GM21390 (cell line): ENCODE data around the gene R3HDML.
"Not testable (repeated sequence)": the region's sequence is repeated elsewhere in the genome, so short reads cannot be mapped to it uniquely, and the experiment has no call there.

Experiments used
- ATAC-seq: cut with Tn5 transposase; IDR thresholded peaks from one replicate; pipeline ENCODE4 v1.9.1; 2021; ENCODE audit not compliant: unreplicated experiment

Gene R3HDML

DNA sequence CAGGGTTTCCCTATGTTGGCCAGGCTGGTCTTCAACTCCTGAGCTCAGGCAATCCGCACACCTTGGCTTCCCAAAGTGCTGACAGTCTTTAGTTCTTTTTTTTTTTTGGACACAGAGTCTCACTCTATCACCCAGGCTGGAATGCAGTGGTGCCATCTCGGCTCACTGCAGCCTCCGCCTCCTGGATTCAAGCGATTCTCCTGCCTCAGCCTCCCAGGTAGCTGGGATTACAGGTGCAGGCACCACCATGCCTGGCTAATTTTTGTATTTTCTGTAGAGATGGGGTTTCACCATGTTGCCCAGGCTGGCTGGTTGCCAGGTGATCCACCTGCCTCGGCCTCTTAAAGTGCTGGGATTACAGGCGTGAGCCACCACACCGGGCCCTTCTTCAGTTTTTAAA, 9.1 kb upstream of the R3HDML start:
- not testable (repeated sequence) for ATAC-seq

- no peak for ATAC-seq
Observed at GRCh38 chr20:44328428-44328827, 8.4 kb upstream of the R3HDML start.

GRCh38 chr20:44331201-44331600, 5.6 kb upstream of the R3HDML start:
- no peak for ATAC-seq

- no peak for ATAC-seq
Observed at GRCh38 chr20:44334306-44334705, 2.5 kb upstream of the R3HDML start.

DNA sequence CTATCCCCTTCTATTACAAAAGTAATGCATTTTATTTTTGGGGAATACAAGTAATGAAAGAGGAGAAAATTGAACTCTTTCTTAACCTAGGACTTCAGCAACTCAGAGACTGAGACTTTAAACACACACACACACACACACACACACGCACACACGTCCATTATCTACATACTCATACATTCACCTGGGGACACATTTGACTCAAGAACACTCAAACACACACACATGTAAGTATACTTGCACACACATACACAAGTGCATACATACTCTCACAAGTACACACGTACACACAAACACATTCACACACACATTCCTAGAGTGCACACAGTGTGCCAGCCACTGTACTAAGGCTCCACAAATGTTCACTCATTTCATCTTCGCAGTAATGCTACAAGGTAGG, 2.1 kb upstream of the R3HDML start:
- ATAC-seq, result no peak

DNA sequence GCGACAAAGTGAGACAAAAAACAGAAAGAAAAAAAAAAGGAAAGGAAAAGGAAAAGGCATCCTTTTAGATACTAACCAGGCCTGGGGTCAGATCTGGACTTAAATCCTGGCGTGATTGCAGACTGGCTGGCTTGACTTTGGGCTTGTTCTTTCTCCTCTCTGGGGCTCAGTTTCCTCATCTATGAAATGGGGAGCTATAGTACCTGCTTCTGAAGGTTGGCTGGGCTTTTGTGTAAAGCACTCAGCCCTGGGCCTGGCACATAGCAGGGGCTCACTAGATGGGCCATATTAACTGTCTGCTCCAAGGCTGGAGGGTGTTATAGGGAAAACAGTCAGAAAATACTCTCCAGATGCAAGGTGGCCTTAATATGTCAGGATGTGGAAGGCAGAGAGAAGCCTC, 1.2 kb upstream of the R3HDML start:
- ATAC-seq, result no peak

GRCh38 chr20:44336086-44336485, 757 bp upstream of the R3HDML start:
- ATAC-seq, result no peak

DNA sequence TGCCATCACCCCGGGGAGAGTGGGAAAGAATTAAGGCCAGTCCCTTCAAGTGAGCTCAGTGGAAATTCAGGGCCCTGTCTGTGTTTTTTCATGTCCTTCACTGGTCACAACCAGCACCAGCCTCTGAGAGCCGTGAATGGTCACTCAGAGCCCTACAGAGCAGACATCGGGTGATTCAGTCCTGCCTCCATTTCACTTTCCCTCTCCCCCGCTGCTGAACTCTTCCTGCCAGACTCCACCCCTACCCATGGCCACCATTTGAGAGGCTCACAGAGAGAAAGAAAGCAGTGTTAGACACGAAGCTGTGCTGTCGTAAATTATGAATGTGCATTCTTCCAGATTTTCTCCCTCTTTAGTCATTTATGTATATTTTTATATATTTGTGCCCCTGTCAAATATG, 5.4 kb downstream of the R3HDML start:
- ATAC-seq, result no peak

GRCh38 chr20:44343162-44343675, 6.4 kb downstream of the R3HDML start:
- no peak for ATAC-seq

- no peak for ATAC-seq
Observed at GRCh38 chr20:44344723-44345122, 7.9 kb downstream of the R3HDML start.

GRCh38 chr20:44345147-44345546, 8.3 kb downstream of the R3HDML start:
- ATAC-seq, result no peak

- ATAC-seq, result not testable (repeated sequence)
Observed at GRCh38 chr20:44345941-44346340, 9.1 kb downstream of the R3HDML start.

DNA sequence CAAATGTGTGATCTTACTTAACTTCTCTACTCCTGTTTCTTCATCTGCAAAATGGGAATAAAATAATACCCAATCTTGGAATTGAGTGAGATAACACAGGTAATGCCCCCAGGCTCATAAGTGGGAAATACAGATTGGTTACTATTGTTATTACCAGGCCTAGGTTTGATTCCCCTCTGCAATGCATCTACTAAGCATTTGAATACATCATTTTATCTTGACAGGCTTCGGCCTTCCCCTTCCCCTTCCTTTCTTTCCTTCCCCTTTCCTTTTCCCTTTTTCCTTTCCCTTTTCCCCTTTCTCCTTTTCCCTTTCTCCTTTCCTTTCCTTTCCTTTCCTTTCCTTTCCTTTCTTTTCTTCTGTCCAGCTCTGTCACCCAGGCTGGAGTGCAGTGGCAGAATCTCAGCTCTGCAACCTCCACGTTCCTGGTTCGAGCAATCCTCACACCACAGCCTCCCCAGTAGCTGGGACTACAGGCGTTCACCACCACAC, 11.4 kb downstream of the R3HDML start:
- no peak for ATAC-seq

- ATAC-seq, result no peak
Observed at GRCh38 chr20:44349349-44349748, 12.5 kb downstream of the R3HDML start.

DNA sequence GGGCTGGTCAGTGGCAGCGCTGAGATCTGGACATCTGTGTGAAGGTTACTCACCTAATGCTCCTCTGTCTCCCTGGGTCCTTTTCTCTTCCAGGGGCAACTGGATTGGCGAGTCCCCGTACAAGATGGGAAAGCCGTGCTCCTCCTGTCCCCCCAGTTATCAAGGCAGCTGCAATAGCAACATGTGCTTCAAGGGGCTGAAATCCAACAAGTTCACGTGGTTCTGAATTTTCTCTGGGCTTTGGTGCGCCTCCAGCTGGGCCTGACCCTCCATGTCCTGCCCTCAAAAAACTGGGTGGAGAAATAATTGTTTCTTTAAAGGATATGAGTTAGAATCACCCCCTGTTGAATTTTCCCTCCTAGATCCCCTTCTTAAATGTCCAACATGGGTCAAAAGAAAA, 13.7 kb downstream of the R3HDML start:
- ATAC-seq, result no peak

DNA sequence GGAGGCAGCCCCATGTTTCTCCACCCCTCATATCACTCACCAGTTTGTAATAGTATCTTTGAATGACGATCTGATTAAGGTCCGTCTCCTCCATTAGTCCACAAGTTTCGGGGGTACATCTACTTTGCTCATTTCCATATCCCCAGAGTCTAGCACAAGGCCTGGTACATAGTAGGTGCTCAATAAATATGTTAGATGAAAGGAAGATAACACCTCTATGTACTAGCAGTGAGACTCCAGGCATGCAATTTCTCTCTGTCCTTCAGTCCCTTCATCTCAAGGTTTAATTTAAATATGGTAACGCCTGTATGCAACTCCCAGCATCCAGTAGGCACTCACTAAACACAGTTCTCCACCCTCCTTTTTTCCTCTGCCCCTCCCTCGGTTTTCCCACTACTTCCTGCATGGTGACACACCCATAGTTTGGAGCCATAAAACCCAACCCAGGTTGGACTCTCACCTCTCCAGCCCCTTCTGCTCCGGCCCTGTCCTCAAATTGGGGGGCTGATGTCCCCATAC, 18.2 kb downstream of the R3HDML start:
- ATAC-seq, result no peak

DNA sequence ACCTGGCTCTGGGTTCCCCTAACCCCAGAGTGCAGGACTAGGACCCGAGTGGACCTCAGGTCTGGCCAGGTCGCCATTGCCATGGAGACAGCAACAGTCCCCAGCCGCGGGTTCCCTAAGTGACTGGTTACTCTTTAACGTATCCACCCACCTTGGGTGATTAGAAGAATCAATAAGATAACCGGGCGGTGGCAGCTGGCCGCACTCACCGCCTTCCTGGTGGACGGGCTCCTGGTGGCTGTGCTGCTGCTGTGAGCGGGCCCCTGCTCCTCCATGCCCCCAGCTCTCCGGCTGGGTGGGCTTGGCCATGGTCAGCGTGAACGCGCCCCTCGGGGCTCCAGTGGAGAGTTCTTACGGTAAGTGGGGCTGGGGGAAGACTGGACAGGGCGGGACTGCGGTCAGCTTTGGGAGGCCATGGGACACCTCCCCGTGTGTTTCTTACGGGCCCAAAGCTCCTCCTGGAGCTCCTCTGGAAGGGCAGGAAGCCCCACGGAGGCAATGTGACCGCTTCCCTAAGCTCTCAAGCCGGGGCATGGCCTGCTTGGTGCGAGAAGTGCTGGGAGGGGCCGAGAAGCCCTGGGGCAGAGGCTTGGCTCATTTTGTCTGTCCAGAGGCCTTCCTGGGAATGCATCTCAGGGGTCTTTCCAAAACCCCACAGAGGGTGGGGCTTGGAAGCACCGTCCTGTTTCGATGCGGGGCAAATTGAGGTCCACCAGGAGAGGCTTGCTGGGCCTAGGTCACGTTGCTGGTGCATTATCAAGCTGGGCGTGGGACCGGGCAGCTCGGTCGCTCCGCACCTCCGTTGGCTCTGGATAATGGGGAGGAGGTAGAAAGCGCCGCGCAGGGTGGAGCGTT, 18.9 kb downstream of the R3HDML start, which contains the start of gene HNF4A:
TSS of gene HNF4A (plus strand) at position 202 of the 855 bp plus-strand sequence. CDS start at position 308, 106 bp downstream.
- no peak for ATAC-seq

GRCh38 chr20:44356353-44356723, 19.5 kb downstream of the R3HDML start:
- no peak for ATAC-seq

GRCh38 chr20:44357020-44357419, 20.2 kb downstream of the R3HDML start:
- ATAC-seq, result no peak

GRCh38 chr20:44357555-44358125, 20.8 kb downstream of the R3HDML start:
- ATAC-seq, result no peak

GRCh38 chr20:44358776-44359175, 21.9 kb downstream of the R3HDML start:
- ATAC-seq, result no peak

- ATAC-seq, result no peak
Observed at GRCh38 chr20:44360221-44360620, 23.4 kb downstream of the R3HDML start.
